Activated CD8-positive, alpha-beta memory T cell treated with anti-CD3 and anti-CD28 coated beads for 1 hour (primary cell): ENCODE data around the gene SNRNP48.

Source experiments
- DNase-seq, 2 donors: peaks; one replicate each; pipeline ENCODE4 v3.0.0-alpha.2; 2020; ENCODE audit warnings: low read depth in 1 of 2; ENCODE audit errors: extremely low read depth in 1 of 2

The SNRNP48 gene

GRCh38 chr6:7590918-7591302 is 912 bp downstream of the SNRNP48 start:
- DNase-seq: no peak

GRCh38 chr6:7591770-7592169 is 1.8 kb downstream of the SNRNP48 start:
- no peak for DNase-seq

GRCh38 chr6:7593229-7593628 is 3.2 kb downstream of the SNRNP48 start:
- DNase-seq: no peak

DNA sequence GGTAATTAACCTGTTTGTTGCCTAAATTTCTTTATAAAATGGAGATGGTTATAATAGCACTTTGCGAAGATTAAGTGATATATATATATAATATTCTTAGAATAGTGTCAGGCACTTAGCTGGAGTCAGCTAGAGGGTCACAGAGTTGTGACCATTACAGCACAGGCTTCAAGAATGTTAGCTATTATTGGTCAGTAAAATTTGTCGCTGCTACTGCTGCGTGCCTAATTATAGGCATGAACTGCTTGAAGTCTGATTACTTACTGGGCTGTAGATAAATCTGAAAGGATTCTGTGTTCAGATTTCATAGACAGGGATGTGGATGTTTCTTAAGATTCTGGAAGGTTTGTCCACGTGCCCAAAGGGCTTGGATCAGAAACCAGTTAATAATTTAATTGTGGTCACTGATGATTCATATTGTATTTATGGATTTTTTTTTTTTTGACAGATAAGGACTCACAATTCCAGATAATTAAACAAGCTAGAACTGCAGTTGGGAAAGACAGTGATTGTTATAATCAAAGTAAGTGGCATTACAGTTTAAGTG is 4.7 kb downstream of the SNRNP48 start:
- no peak for DNase-seq

GRCh38 chr6:7604003-7604402 is 14.0 kb downstream of the SNRNP48 start:
- DNase-seq: no peak

GRCh38 chr6:7604506-7604905 is 14.5 kb downstream of the SNRNP48 start:
- no peak for DNase-seq

DNA sequence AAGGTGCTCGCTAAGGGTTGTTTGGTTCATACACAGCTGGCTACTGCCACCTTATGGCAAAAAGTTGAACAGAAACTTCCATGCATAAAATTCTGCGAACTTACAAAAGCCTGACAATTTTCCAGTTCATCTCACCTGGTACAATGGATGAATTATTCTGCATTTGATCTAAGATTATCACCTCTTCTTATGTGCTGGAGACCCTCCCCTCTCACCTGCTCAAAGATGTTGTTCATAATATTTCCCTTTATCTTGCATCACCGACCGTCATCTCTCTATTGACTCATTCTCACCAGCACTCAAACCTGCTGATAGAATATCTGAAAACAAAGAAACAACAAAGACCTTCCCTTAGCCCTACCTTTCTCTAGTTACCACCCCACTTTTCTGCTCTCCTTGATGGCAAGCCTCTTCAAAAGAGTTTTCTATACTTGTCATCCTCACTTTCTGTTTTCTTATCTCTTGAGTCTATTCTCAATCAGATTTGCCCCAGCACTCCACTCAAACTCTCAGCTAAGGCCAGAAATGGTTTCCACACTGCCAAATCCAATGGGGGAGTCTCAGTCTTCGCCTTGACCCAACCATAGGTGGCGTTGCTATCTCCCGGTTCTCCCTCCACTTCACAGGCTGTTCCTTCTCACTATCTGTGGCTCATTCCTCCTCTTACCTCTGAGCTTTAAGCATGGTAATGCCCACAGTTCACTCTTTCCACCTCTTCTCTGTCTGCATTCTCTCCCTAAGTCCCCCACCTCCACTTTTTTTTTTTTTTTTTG is 25.8 kb downstream of the SNRNP48 start:
- no peak for DNase-seq

DNA sequence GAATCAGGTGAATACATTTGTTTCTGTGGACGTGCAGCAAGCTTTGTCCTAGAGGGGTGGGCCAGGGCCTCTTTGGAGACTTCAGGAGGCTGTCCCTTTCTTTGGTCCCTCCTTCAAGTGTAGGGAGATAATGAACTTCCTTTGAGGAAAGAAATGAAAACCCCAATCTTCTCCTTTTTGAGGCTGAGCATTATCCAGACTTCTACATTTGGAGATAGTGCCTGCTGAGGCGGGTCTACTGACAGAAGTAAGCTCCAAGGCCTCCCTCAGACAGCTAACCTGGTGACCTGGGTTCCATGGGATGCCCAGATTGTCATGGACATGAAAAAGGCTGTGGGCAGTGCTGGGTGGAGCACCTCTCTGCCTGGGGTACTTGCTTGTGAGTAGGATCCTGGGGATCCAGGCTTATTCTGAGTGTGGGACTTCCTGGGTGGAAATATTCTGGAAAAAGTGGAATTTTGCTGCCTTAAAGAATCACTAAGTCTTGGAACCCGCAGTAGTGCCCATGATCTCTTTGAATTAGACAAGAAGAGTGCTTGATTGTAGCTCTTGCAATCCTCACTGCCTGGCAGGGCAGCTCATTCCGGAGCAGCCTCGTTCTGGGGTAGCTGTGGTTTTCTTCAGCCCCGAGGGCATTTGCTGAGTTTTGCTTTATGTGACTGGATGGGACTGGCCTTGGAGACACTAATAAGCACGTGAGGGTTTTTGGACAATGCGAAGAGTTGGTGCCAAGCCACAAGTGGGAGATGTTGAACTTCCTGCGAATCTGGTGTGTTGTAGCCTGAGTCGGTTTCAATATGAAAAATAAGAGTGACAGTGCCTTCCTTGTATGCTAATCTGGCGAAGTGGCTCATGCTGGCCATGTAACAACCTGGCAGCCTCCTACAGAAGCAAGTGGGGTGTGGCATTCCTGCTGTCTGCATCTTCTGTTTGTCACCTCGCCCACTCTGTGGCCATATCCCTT is 28.1 kb downstream of the SNRNP48 start:
- DNase-seq: no peak

- no peak for DNase-seq
These were observed 31.8 kb downstream of the SNRNP48 start for GRCh38 chr6:7621761-7622160.

DNA sequence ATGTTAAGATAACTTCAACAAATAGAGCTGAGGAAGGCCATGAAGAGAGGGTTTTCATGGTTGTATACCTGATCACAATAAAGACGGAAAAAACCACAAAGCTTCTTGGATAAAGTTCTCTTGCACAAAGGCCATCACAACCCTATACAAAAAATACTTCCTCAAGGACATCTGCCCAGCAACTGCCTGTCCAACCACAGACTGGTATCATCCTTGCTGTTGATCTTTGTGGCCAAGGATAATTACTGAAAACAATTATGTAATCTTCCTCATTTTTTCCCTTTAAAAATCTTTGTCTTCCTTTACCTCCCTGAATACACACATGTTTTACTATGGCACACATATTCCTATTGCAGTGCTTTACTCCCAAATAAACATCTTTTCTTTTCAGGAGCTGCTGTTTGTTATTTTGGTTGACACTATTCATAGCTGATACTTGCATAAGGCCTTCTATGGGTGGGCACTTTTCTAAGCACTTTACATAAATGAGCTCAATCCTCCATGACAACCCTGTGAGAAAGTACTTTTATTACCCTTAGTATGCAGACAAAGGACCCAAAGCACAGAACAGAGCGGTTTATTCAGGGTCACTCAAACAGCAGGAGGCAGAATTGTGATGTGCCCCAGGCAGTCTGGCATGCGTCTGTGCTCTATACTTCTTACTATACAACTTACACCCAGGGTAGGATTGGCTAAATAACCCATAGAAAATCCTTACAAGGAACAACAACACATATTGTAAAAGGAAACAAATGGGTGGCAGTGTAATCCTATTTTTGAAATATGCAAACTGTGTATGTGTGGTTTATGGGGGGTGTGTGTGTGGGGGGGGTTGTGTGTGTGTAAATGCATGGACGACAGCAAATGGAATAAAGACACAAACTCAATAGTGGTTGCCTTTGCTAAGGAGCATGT is 35.1 kb downstream of the SNRNP48 start:
- no peak for DNase-seq

GRCh38 chr6:7628479-7628878 is 38.5 kb downstream of the SNRNP48 start:
- no peak for DNase-seq

DNA sequence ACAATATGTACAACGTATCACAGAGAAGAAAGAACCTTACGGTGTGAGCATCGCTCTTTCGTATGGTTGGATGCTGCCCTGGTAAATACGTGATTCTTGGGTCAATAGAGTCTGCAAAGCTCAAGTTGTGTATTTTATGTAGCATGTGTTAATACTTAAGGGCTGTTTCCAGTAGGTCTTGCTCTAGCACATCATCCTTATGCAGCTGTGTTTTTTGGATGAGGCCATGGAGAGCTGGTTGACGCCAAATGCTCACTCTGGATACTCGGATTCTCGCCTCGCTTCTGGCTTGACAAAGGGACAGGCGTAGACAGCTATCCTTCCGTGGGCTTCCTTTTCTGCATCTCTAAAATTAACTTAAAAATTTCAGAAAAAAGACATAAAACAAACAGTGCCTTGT is 38.9 kb downstream of the SNRNP48 start:
- DNase-seq: no peak

DNA sequence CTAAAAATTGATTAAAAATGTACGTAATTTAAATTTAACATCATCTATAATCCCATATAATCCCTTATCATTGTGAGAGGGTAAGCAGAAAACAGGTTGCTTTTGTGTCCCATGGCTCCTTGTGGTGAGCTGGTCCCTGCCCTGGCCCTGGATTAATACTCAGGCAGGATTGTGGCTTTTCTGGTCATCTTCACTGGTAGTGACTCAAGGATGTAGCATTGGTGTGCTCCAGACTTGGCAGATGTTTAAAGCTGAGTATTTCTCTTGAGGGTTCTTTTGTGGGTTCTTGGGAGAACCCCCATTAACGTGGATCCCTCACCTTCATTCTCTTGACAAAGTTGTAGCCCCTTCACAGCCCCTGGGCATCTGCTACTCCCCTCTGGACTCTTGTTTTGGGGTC is 39.3 kb downstream of the SNRNP48 start:
- no peak for DNase-seq

DNA sequence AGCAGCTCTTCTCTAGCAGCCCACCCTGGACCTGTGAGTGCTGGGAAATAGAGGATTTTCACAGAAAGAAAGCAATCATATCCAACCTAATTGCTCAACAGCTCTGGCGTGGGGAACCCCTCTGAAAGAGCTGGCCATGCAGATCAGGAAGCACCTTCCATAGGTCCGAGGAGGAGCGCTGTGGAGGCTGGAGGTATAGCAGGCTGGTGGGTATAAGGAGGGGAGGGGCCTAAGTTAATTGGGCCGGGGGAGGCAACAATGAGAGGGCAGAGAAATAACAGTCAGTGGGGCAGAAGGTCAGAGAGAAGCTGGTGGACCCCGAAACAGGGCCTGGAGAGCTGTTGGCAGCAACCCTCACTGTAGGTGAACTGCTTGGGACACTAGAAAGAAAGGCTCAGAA is 40.8 kb downstream of the SNRNP48 start:
- DNase-seq: no peak

DNA sequence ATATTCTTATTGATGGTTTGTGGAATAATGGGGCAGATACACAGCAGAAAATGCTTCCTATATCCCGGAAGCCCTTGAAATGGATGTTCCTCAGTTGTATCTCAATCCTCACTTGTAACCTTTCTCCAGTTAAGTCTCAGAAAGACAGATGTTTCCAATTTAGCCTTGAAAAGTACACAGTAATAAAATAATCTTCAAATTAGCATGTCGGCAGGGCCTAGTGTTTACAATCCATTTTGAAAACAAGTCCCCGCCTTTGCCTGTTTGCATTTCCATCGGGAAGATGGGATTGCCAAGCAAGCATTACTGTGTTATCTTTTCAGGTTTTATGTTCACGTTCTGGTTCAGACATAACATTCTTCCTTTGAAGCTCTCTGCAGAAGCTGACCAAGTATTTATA is 41.5 kb downstream of the SNRNP48 start:
- no peak for DNase-seq

- no peak for DNase-seq
These were observed 42.7 kb downstream of the SNRNP48 start for GRCh38 chr6:7632501-7633290.

DNA sequence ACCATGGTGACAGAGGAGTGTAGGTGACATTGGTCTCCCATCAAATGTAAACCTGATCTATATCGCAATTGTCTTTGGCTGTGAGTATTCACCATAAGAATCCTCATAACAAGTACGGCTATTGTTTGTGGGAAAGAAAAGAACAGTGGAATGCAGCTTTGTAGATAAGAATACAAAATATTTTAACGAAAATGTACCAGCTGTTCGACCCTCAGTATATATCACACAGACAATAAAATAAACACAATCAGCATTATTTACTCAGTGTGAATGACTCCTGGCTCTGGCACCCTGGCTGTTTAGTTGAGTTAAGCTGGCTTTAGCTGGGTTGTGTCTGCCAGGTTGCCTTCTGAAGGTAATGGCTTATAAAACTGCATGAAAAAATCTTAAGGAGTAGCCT is 43.4 kb downstream of the SNRNP48 start:
- DNase-seq: no peak

DNA sequence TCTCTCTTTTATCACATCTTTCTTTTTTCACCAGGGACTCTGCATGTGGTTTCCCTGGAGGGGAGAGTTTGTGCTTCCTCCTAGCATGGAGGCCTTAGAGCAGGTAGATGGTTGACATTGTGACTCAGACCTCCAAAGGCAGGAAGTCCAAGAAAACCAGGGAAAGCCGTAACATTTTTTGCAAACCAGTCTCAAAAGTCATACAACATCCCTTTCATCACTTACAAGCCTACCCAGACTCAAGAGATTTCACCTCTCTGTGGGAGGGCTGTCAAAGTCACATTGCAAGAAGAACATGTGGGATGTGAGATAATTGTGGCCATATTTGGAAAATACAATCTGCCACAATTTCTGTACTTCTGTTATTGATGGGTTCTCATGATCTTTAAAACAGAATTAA is 46.2 kb downstream of the SNRNP48 start:
- no peak for DNase-seq

GRCh38 chr6:7637533-7637932 is 47.5 kb downstream of the SNRNP48 start:
- no peak for DNase-seq

- no peak for DNase-seq
These were observed 49.4 kb downstream of the SNRNP48 start for GRCh38 chr6:7639427-7639826.
